GM04503 (cell line): Measurements from ENCODE around the gene SH2D3C.
"Not testable (repeated sequence)": the region's sequence is repeated elsewhere in the genome, so short reads cannot be mapped to it uniquely, and the experiment has no call there.

Experiments used
- DNase-seq: peaks from one replicate; pipeline ENCODE4 v3.0.0-alpha.2; 2012; ENCODE audit warnings: low read depth

The SH2D3C gene

GRCh38 chr9:127785023-127785932, 6.8 kb upstream of the SH2D3C start:
- peak; percentile 9 for DNase-seq

- no peak for DNase-seq
These were observed 4.9 kb upstream of the SH2D3C start for GRCh38 chr9:127783111-127784008.

GRCh38 chr9:127781806-127782205, 3.3 kb upstream of the SH2D3C start:
- DNase-seq, result no peak

DNA sequence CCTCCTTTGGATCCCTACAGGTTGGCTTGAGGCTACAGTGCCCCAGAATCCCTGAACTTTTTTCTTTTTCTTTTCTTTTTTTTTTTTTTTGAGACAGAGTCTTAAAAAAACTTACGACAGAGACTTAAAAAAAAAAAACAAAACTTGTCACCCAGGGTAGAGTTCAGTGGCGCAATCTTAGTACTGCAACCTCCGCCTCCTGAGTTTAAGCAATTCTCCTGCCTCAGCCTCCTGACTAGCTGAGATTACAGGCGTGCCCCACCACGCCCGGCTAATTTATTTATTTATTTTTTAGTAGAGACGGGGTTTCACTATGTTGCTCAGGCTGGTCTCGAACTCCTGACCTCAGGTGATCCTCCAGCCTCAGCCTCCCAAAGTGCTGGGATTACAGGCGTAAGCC, 2.4 kb upstream of the SH2D3C start:
- DNase-seq, result not testable (repeated sequence)

- DNase-seq, result no peak
These were observed 1.8 kb upstream of the SH2D3C start for GRCh38 chr9:127780126-127780885.

- no peak for DNase-seq
These were observed 893 bp upstream of the SH2D3C start for GRCh38 chr9:127779136-127779981.

DNA sequence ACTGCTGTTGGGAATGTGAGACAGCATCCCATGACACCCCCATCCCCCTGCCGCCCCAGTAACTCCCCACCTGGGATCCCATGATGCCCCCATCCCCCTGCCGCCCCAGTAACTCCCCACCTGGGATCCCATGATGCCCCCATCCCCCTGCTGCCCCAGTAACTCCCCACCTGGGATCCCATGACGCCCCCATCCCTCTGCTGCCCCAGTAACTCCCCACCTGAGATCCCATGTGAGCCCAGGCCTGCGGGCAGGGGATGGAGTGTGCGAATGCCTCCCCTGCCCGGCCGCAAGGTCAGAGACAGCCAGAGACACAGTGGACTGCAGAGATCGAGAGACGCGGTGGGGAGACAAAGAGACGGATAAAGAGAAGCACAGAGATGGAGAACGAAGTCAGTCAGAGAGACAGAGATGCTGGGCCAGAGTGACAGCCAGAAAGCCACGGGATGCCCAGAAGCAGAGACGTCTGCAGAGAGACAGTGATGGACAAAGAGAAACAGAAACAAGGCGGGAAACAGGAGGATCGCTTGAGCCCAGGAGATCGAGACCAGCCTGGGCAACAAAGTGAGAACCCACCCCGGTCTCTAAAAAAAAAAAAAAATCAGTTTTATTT, 992 bp downstream of the SH2D3C start:
- DNase-seq, result no peak

GRCh38 chr9:127776924-127777289, 1.6 kb downstream of the SH2D3C start:
- DNase-seq, result no peak

- DNase-seq, result no peak
These were observed 2.1 kb downstream of the SH2D3C start for GRCh38 chr9:127776195-127776923.

DNA sequence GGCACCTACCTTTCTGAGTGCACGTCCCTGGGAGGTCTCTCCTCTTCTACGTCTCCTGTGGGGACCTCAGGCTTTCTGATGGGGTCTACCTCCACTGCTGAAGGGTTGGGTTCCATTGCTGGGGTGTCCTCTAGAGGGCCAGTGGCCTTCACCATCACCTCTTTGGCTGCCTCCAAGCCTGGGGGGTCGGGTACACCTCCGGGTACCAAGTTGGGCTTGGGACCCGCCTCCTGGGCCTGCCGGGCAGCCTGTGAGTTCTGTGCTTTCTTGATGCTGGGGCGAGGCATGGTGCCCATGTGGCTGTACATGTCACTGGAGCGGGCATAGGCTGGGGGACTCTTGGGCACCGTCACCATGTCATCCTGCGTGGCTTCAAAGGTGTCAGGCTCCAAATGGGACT, 4.5 kb downstream of the SH2D3C start:
- DNase-seq, result no peak

- DNase-seq, result no peak
These were observed 5.2 kb downstream of the SH2D3C start for GRCh38 chr9:127773272-127773671.

GRCh38 chr9:127772603-127773002, 5.9 kb downstream of the SH2D3C start:
- DNase-seq, result no peak

DNA sequence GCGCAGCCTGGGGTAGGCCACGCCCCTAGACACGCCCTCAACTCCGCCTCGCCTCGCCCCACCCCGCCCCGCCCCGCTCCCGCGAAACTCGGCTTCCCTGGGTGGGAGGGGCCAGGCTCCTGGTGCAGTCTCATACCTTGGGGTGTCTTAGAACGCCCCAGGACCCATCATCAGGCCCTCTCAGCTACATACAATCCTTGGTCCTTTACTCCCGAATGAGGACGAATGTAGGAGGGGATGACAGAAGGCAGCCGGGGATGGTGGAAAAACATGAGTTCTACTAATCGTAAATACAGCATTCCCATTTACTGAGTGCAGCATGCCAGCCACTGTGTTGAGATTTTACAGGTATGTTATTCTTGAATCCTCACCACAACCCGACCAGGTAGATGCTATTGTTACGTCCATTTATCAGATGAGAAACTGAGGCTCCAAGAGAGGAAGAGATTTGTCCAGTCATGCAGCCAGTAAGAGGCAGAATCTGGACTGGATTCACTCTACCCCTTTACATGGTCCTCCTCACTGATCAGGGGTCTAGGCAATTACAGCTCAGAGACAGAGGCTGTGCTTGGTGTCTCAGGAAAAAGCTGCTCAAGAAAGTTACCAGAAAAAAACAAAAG, 6.8 kb downstream of the SH2D3C start:
- no peak for DNase-seq

GRCh38 chr9:127770905-127771569, 7.4 kb downstream of the SH2D3C start:
- DNase-seq, result peak; percentile 68

DNA sequence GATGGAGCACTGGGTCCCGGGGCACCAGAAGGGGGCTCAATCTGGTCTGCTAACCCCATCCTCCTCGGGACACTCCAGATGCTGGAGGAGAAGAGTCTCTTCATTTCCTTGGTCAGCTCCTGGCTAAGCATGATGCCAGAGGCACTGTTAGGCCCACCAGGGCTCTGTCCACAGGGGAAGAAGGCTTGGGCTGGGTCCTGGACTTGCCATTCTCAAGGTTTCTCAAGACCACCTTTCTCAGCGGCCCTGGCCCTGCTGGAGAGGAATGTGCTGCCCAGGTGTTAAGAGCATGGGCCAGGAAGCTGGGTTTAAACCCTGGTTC, 7.9 kb downstream of the SH2D3C start:
- DNase-seq, result no peak

DNA sequence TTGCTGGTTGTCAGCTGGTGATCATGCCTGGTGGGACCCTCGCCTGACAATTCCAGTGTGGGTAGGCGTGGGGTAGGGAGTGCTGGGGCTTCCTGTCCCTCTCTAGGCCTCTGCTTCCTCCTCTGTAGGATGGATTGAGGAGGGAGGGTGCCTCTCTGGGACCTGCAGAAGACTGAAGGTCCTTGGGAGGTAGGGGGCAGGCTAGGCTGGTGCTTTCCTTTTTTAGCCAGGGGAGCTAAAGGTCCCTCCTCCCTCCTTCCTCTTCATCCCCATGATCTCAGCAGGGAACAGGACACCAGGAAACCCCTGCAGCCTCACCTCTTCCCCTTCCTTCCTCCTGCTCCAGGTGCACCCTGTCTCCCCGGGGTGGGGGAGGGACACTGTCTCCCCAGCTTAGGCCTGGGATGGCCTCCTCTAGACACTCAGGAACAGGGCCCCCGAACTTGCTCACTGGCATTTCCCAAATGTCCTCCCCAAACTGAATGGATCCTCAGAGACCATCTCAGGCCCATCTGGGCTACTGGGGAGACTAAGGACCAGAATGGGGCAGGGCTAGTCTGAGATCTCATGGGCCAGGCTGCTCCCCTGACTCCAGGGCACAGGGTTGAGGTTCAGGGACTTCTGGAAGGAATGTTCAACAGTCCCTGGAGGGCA, 8.4 kb downstream of the SH2D3C start:
- no peak for DNase-seq

DNA sequence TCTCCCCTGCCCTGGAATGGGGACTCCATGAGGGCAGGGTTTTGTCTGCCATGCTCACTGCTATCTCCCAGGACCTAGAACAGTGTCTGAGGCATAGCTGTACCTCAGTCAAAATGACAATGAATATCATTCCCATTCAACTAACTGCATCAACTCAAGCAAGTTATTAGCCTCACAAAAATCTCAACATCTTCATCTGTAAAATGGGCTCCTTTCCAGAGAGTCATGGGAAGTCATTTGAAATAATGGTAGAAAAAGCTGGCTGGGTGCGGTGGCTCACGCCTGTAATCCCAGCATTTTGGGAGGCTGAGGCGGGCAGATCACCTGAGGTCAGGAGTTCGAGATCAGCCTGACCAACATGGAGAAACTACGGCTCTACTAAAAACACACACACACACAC, 9.4 kb downstream of the SH2D3C start:
- DNase-seq, result no peak

DNA sequence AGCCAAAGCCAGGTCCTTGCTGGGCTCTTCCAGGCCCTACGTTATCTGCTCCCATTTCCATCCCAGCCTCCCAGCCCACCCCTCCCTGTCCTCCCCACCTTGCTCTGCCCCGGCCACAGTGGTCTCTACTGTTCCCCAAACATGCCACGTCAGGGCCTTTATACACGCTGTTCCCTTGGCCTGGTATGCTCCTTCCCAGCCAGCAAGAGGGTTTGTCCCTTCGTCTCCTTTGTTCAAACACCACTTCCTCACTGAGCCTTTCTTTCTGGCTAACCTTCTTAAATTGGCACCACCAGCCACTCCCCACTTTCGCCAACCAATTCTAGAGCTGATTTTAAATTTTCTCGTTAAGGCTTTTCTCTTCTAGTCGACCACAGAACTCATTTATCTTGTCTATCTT, 9.8 kb downstream of the SH2D3C start:
- DNase-seq, result no peak

GRCh38 chr9:127767909-127768331, 10.5 kb downstream of the SH2D3C start:
- no peak for DNase-seq
